Osteoblast (primary cell): ENCODE data around the gene POPDC2. TPM values are rescaled to one million over a fixed set of nuclear protein-coding genes. Genes with fewer than 3 reads are reported as not detected.
A peak's percentile ranks its signal among the peaks of the same experiment; 100 is the strongest.
"Not testable (repeated sequence)": the region's sequence is repeated elsewhere in the genome, so short reads cannot be mapped to it uniquely, and the experiment has no call there.

Experiments
- DNase-seq: peaks from one replicate; pipeline ENCODE4 v3.0.0; 2011; ENCODE audit warnings: low spot score, mixed read lengths; ENCODE audit not compliant: insufficient read length; ENCODE audit errors: missing footprints
- H2AFZ ChIP-seq: 2 replicates; pipeline ENCODE4 v1.6.0; 2011; ENCODE audit warnings: mild to moderate bottlenecking, low read length
- H3K27ac ChIP-seq: 2 replicates; pipeline ENCODE4 v1.5.1; 2011; ENCODE audit warnings: mild to moderate bottlenecking, low read depth, low read length, moderate library complexity
- H3K27me3 ChIP-seq: 2 replicates; pipeline ENCODE4 v1.6.0; 2012; ENCODE audit warnings: mild to moderate bottlenecking, control low read depth, inconsistent platforms, low read length, moderate library complexity; ENCODE audit not compliant: insufficient read depth
- H3K36me3 ChIP-seq: 2 replicates; pipeline ENCODE4 v1.5.1; 2011; ENCODE audit warnings: mild to moderate bottlenecking, low read length, control low read depth, moderate library complexity; ENCODE audit not compliant: insufficient read depth
- H3K4me1 ChIP-seq: 2 replicates; pipeline ENCODE4 v1.5.1; 2011; ENCODE audit warnings: mild to moderate bottlenecking, low read length, control low read depth, moderate library complexity; ENCODE audit not compliant: insufficient read depth
- H3K4me2 ChIP-seq: 2 replicates; pipeline ENCODE4 v1.6.0; 2011; ENCODE audit warnings: mild to moderate bottlenecking, low read length; ENCODE audit not compliant: insufficient read depth
- H3K4me3 ChIP-seq: fragments of 200-600 bp; sonication (generic); 3 replicates; pipeline ENCODE4 v1.5.1; 2012; ENCODE audit warnings: mild to moderate bottlenecking, low read length, inconsistent platforms; ENCODE audit not compliant: insufficient read depth
- H3K79me2 ChIP-seq: 2 replicates; pipeline ENCODE4 v1.6.0; 2012; ENCODE audit warnings: mild to moderate bottlenecking, low read length, control low read depth, inconsistent platforms; ENCODE audit not compliant: insufficient read depth
- H3K9me3 ChIP-seq: 2 replicates; pipeline ENCODE4 v1.5.1; 2011; ENCODE audit warnings: low read depth, low read length, control low read depth
- H4K20me1 ChIP-seq: 2 replicates; pipeline ENCODE4 v1.6.0; 2012; ENCODE audit warnings: mild to moderate bottlenecking, low read length, control low read depth; ENCODE audit not compliant: insufficient read depth
- CTCF ChIP-seq: IDR thresholded peaks from 2 replicates; pipeline ENCODE4 v1.5.1; 2011; ENCODE audit warnings: mild to moderate bottlenecking, low read depth, low read length, moderate library complexity; ENCODE audit errors: extremely low read depth
- total RNA-seq: library from RNA; depleted of rRNA; stranded (reverse); fragments of >200 nt; gene quantifications from 2 replicates; pipeline ENCODE4 v1.2.3, GENCODE V29; 2012

Gene POPDC2
- total RNA-seq, 1 donor, result 1.1 TPM

GRCh38 chr3:119595639-119596334 is 64.6 kb downstream of the POPDC2 start:
- peak overlapping the region; percentile 49 for H3K4me3 ChIP-seq
- peaks cover 12% of the 10 kb centered on the region for H3K4me1 ChIP-seq
- peak overlapping the region; percentile 83 for H2AFZ ChIP-seq
- H3K9me3 ChIP-seq, result no peaks in the 10 kb centered on the region
- H3K79me2 ChIP-seq, result no peaks in the 10 kb centered on the region
- H3K4me2 ChIP-seq, result peak overlapping the region; percentile 73
- H4K20me1 ChIP-seq, result no peaks in the 10 kb centered on the region
- no peaks in the 10 kb centered on the region for H3K36me3 ChIP-seq
- H3K27me3 ChIP-seq, result no peaks in the 10 kb centered on the region
- TF ChIP-seq CTCF, result no peak
- DNase-seq, result no peak
- no peak overlapping the region for H3K27ac ChIP-seq

GRCh38 chr3:119594929-119595328 is 65.5 kb downstream of the POPDC2 start:
- H3K27ac ChIP-seq, H3K4me3 ChIP-seq: not testable (repeated sequence)

GRCh38 chr3:119594066-119594465 is 66.3 kb downstream of the POPDC2 start:
- Histone ChIP-seq H3K27ac (no peak overlapping the region), H2AFZ (no peak overlapping the region), H4K20me1 (no peaks in the 10 kb centered on the region), H3K36me3 (peaks cover 3% of the 10 kb centered on the region), H3K27me3 (no peaks in the 10 kb centered on the region), H3K79me2 (no peaks in the 10 kb centered on the region), H3K4me1 (peaks cover 12% of the 10 kb centered on the region), H3K4me3 (no peak overlapping the region), H3K9me3 (no peaks in the 10 kb centered on the region), H3K4me2 (no peak overlapping the region)
- TF ChIP-seq CTCF, result no peak
- DNase-seq, result no peak

More at GRCh38 chr3:119594929-119595328, 65.5 kb downstream of the POPDC2 start:
- not testable (repeated sequence) for H3K79me2 ChIP-seq, H3K4me2 ChIP-seq, H3K36me3 ChIP-seq, H3K27me3 ChIP-seq, H4K20me1 ChIP-seq, H2AFZ ChIP-seq, DNase-seq, H3K9me3 ChIP-seq
- peaks cover 12% of the 10 kb centered on the region for H3K4me1 ChIP-seq

GRCh38 chr3:119592861-119593260 is 67.5 kb downstream of the POPDC2 start:
- peaks cover 23% of the 10 kb centered on the region for H3K4me1 ChIP-seq
- H4K20me1 ChIP-seq, result no peaks in the 10 kb centered on the region
- no peak overlapping the region for H3K4me2 ChIP-seq
- DNase-seq, result no peak
- H3K27me3 ChIP-seq, result no peaks in the 10 kb centered on the region
- no peak overlapping the region for H3K4me3 ChIP-seq
- H3K36me3 ChIP-seq, result peaks cover 3% of the 10 kb centered on the region
- H2AFZ ChIP-seq, result no peak overlapping the region
- H3K79me2 ChIP-seq, result no peaks in the 10 kb centered on the region
- no peak overlapping the region for H3K27ac ChIP-seq
- TF ChIP-seq CTCF, result no peak
- no peaks in the 10 kb centered on the region for H3K9me3 ChIP-seq

Other genes starting within 250 kb of the POPDC2 start
- gene TMEM39A, start 197.0 kb downstream of the POPDC2 start, total RNA-seq, result 53.2 and 54.5 TPM in 2 replicates
- gene POGLUT1, start 191.6 kb downstream of the POPDC2 start, total RNA-seq, result 17.7 and 19.4 TPM in 2 replicates
- gene TIMMDC1, start 162.0 kb downstream of the POPDC2 start, total RNA-seq, result 59.4 and 60.1 TPM in 2 replicates
- gene CD80, start 101.0 kb downstream of the POPDC2 start, total RNA-seq, result 2.5 and 3.2 TPM in 2 replicates
- 7.2 and 8.3 TPM in 2 replicates for gene ADPRH, start 81.1 kb downstream of the POPDC2 start, total RNA-seq
- gene PLA1A, start 62.7 kb downstream of the POPDC2 start, total RNA-seq, result under 0.01 and 0.36 TPM in 2 replicates
- 8.0 and 13.3 TPM in 2 replicates for gene COX17, start 16.8 kb upstream of the POPDC2 start, total RNA-seq
- gene CFAP91, start 42.4 kb upstream of the POPDC2 start, total RNA-seq, result 0.36 and 0.59 TPM in 2 replicates
- gene NR1I2, start 121.5 kb upstream of the POPDC2 start, total RNA-seq, result 0.36 TPM in 1 of 2 replicates, not detected in the other